Memory B cell (primary cell): Measurements from ENCODE around the gene ANKRD63.

Experiments used
- ATAC-seq: fragments of 150-1000 bp; cut with Tn5 transposase; 2 replicates; pipeline ENCODE4 v1.10.0; 2021; ENCODE audit warnings: low read depth, mild to moderate bottlenecking, moderate library complexity
- DNase-seq, 2 donors: peaks; one replicate each; pipeline ENCODE4 v3.0.0; 2022; ENCODE audit warnings: low spot score in 2 of 2
- H3K27ac Mint-ChIP-seq: one replicate; pipeline ENCODE4 v1.8.0; 2022; ENCODE audit warnings: mild to moderate bottlenecking, moderate library complexity, mixed read lengths
- H3K27me3 Mint-ChIP-seq: one replicate; pipeline ENCODE4 v1.8.0; 2022; ENCODE audit warnings: mixed read lengths
- H3K36me3 Mint-ChIP-seq: one replicate; pipeline ENCODE4 v1.8.0; 2022; ENCODE audit warnings: mild to moderate bottlenecking, mixed read lengths
- H3K4me1 Mint-ChIP-seq: one replicate; pipeline ENCODE4 v1.8.0; 2022; ENCODE audit warnings: mixed read lengths
- H3K4me3 Mint-ChIP-seq: one replicate; pipeline ENCODE4 v1.8.0; 2022; ENCODE audit warnings: mild to moderate bottlenecking, moderate library complexity, mixed read lengths
- H3K9me3 Mint-ChIP-seq: one replicate; pipeline ENCODE4 v1.8.0; 2022; ENCODE audit warnings: mixed read lengths

The ANKRD63 gene

GRCh38 chr15:40282869-40283614 lies at the start of gene ANKRD63:
ANKRD63 (minus strand) TSS chr15:40283064; CDS start chr15:40282586, 478 bp downstream.
- H3K27ac Mint-ChIP-seq = no peak within 1 kb of the TSS
- ATAC-seq = peak; percentile 66
- peaks cover 5% of the 10 kb centered on the region for H3K4me1 Mint-ChIP-seq
- H3K4me3 Mint-ChIP-seq = peak within 1 kb of the TSS; percentile 83
- peak; percentile 27 to 64 for DNase-seq
- H3K36me3 Mint-ChIP-seq = no peaks in the 10 kb centered on the region
- H3K9me3 Mint-ChIP-seq = no peaks in the 10 kb centered on the region
- H3K27me3 Mint-ChIP-seq = peaks cover 11% of the 10 kb centered on the region

- H3K4me1 Mint-ChIP-seq = peaks cover 12% of the 10 kb centered on the region
- no peaks in the 10 kb centered on the region for H3K9me3 Mint-ChIP-seq
- no peaks in the 10 kb centered on the region for H3K36me3 Mint-ChIP-seq
- ATAC-seq (no peak), DNase-seq (no peak)
- H3K27me3 Mint-ChIP-seq = no peaks in the 10 kb centered on the region
- no peak overlapping the region for H3K4me3 Mint-ChIP-seq
- H3K27ac Mint-ChIP-seq = no peak overlapping the region
These were observed 49.4 kb upstream of the ANKRD63 start for GRCh38 chr15:40332113-40332781.

GRCh38 chr15:40331637-40332036 lies 48.8 kb upstream of the ANKRD63 start:
- Mint-ChIP-seq H3K9me3 (no peaks in the 10 kb centered on the region), H3K4me1 (peaks cover 12% of the 10 kb centered on the region), H3K27ac (no peak overlapping the region), H3K36me3 (no peaks in the 10 kb centered on the region), H3K27me3 (no peaks in the 10 kb centered on the region), H3K4me3 (no peak overlapping the region)
- DNase-seq = no peak
- ATAC-seq = no peak

- Mint-ChIP-seq H3K27ac (no peak overlapping the region), H3K9me3 (no peaks in the 10 kb centered on the region), H3K4me1 (peaks cover 12% of the 10 kb centered on the region), H3K27me3 (no peaks in the 10 kb centered on the region), H3K4me3 (no peak overlapping the region), H3K36me3 (no peaks in the 10 kb centered on the region)
- DNase-seq = no peak
- ATAC-seq = no peak
These were observed 48.2 kb upstream of the ANKRD63 start for GRCh38 chr15:40331026-40331425.

GRCh38 chr15:40330368-40330836 lies 47.5 kb upstream of the ANKRD63 start:
- Mint-ChIP-seq H3K27ac (no peak overlapping the region), H3K36me3 (no peaks in the 10 kb centered on the region), H3K4me1 (peaks cover 12% of the 10 kb centered on the region), H3K9me3 (no peaks in the 10 kb centered on the region), H3K27me3 (no peaks in the 10 kb centered on the region), H3K4me3 (no peak overlapping the region)
- ATAC-seq (no peak), DNase-seq (no peak)

GRCh38 chr15:40329804-40330203 lies 46.9 kb upstream of the ANKRD63 start:
- ATAC-seq (no peak), DNase-seq (no peak)
- no peaks in the 10 kb centered on the region for H3K36me3 Mint-ChIP-seq
- H3K27me3 Mint-ChIP-seq = no peaks in the 10 kb centered on the region
- H3K4me1 Mint-ChIP-seq = peaks cover 16% of the 10 kb centered on the region
- H3K27ac Mint-ChIP-seq = no peak overlapping the region
- H3K4me3 Mint-ChIP-seq = no peak overlapping the region
- no peaks in the 10 kb centered on the region for H3K9me3 Mint-ChIP-seq

GRCh38 chr15:40328751-40329150 lies 45.9 kb upstream of the ANKRD63 start:
- Mint-ChIP-seq H3K4me1 (peaks cover 12% of the 10 kb centered on the region), H3K9me3 (no peaks in the 10 kb centered on the region), H3K4me3 (no peak overlapping the region), H3K27me3 (no peaks in the 10 kb centered on the region), H3K27ac (no peak overlapping the region), H3K36me3 (no peaks in the 10 kb centered on the region)
- DNase-seq (no peak), ATAC-seq (no peak)

GRCh38 chr15:40328176-40328575 lies 45.3 kb upstream of the ANKRD63 start:
- peaks cover 9% of the 10 kb centered on the region for H3K4me1 Mint-ChIP-seq
- no peaks in the 10 kb centered on the region for H3K9me3 Mint-ChIP-seq
- no peak for ATAC-seq
- no peaks in the 10 kb centered on the region for H3K36me3 Mint-ChIP-seq
- no peak overlapping the region for H3K4me3 Mint-ChIP-seq
- DNase-seq = no peak
- H3K27me3 Mint-ChIP-seq = no peaks in the 10 kb centered on the region
- no peak overlapping the region for H3K27ac Mint-ChIP-seq

GRCh38 chr15:40327457-40327856 lies 44.6 kb upstream of the ANKRD63 start:
- Mint-ChIP-seq H3K4me1 (peaks cover 10% of the 10 kb centered on the region), H3K36me3 (no peaks in the 10 kb centered on the region), H3K27ac (no peak overlapping the region), H3K9me3 (no peaks in the 10 kb centered on the region), H3K27me3 (no peaks in the 10 kb centered on the region), H3K4me3 (no peak overlapping the region)
- ATAC-seq (no peak), DNase-seq (no peak)

- no peaks in the 10 kb centered on the region for H3K27me3 Mint-ChIP-seq
- H3K4me1 Mint-ChIP-seq = peaks cover 20% of the 10 kb centered on the region
- H3K4me3 Mint-ChIP-seq = no peak overlapping the region
- H3K36me3 Mint-ChIP-seq = no peaks in the 10 kb centered on the region
- ATAC-seq (no peak), DNase-seq (no peak)
- no peaks in the 10 kb centered on the region for H3K9me3 Mint-ChIP-seq
- no peak overlapping the region for H3K27ac Mint-ChIP-seq
These were observed 42.8 kb upstream of the ANKRD63 start for GRCh38 chr15:40325700-40326099.

- H3K27me3 Mint-ChIP-seq = peaks cover under 1% of the 10 kb centered on the region
- H3K27ac Mint-ChIP-seq = no peak overlapping the region
- peak overlapping the region; percentile 77 for H3K4me3 Mint-ChIP-seq
- ATAC-seq (no peak), DNase-seq (no peak)
- peaks cover 22% of the 10 kb centered on the region for H3K4me1 Mint-ChIP-seq
- no peaks in the 10 kb centered on the region for H3K9me3 Mint-ChIP-seq
- no peaks in the 10 kb centered on the region for H3K36me3 Mint-ChIP-seq
These were observed 42.3 kb upstream of the ANKRD63 start for GRCh38 chr15:40325188-40325587.

- peak; percentile 8 for ATAC-seq
- Mint-ChIP-seq H3K9me3 (no peaks in the 10 kb centered on the region), H3K36me3 (no peaks in the 10 kb centered on the region), H3K27me3 (peaks cover 3% of the 10 kb centered on the region), H3K4me3 (peak overlapping the region; percentile 77), H3K27ac (no peak overlapping the region), H3K4me1 (peaks cover 24% of the 10 kb centered on the region)
- no peak for DNase-seq
These were observed 41.4 kb upstream of the ANKRD63 start for GRCh38 chr15:40323953-40324937.

- no peaks in the 10 kb centered on the region for H3K36me3 Mint-ChIP-seq
- peak within 1 kb of the TSS; percentile 67 for H3K4me3 Mint-ChIP-seq
- ATAC-seq (peak; percentile 88), DNase-seq (peak; percentile 82)
- peak within 1 kb of the TSS; percentile 3 for H3K27ac Mint-ChIP-seq
- peaks cover 3% of the 10 kb centered on the region for H3K27me3 Mint-ChIP-seq
- H3K9me3 Mint-ChIP-seq = no peaks in the 10 kb centered on the region
- H3K4me1 Mint-ChIP-seq = peaks cover 24% of the 10 kb centered on the region
These were observed 40.5 kb upstream of the ANKRD63 start, which contains the start of gene INAFM2 for GRCh38 chr15:40323239-40323952. INAFM2 (plus strand) TSS chr15:40323692; CDS start chr15:40324056, 364 bp downstream.
